ENCODE measurements around the gene MAPK1. TPM values are rescaled to one million over a fixed set of nuclear protein-coding genes. Genes with fewer than 3 reads are reported as not detected.
A peak's percentile ranks its signal among the peaks of the same experiment; 100 is the strongest.

The MAPK1 gene
- total and polyA plus RNA-seq, 11 donors: 8.0 to 140 (median 105) TPM

DNA sequence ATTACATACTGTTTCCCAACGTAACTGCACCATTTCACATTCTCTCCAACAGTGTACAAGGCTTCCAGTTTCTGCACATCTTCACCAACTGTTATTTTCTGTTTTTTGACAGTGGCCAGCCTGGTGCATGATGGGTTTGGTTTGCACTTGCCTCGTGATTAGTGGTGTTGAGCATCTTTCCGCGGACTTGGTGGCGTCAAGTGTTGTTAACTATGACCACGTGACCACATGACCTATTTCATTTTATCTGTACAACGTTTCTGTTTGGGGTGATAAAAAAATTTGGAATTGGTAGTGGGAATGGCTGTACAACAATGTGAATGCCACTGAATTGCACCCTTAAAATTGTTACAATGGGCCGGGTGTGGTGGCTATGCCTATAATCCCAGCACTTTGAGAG is 129.4 kb downstream of the MAPK1 start:
- TF ChIP-seq, protein P1, sequence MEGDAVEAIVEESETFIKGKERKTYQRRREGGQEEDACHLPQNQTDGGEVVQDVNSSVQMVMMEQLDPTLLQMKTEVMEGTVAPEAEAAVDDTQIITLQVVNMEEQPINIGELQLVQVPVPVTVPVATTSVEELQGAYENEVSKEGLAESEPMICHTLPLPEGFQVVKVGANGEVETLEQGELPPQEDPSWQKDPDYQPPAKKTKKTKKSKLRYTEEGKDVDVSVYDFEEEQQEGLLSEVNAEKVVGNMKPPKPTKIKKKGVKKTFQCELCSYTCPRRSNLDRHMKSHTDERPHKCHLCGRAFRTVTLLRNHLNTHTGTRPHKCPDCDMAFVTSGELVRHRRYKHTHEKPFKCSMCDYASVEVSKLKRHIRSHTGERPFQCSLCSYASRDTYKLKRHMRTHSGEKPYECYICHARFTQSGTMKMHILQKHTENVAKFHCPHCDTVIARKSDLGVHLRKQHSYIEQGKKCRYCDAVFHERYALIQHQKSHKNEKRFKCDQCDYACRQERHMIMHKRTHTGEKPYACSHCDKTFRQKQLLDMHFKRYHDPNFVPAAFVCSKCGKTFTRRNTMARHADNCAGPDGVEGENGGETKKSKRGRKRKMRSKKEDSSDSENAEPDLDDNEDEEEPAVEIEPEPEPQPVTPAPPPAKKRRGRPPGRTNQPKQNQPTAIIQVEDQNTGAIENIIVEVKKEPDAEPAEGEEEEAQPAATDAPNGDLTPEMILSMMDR (IDR thresholded peaks at IDR 0.05): no peak
- no peak for TF ChIP-seq POLR2A (IDR thresholded peaks at IDR 0.05)
- ATAC-seq: no peak
- no peak for DNase-seq

GRCh38 chr22:21736948-21737347 is 130.5 kb downstream of the MAPK1 start:
- Histone ChIP-seq H3K36me3 (no peaks in the 10 kb centered on the region), H3K4me3 (no peak overlapping the region), H3K27ac (no peak overlapping the region), H3K4me1 (peaks cover 0 to 18% (median 8%) of the 10 kb centered on the region in 12 donors), H3K27me3 (no peaks in the 10 kb centered on the region), H3K9me3 (no peaks in the 10 kb centered on the region)
- no peak for ATAC-seq
- no peak for DNase-seq
- intact Hi-C loops (cut with DNase I): loop anchor here in 3 of 10 donors (5.0 to 10.0 kb wide), 4 partner anchors 78 to 168 kb away; partner anchors contain the start of gene MAPK1 (in 2 of the 3)
- TF ChIP-seq, protein P1 (IDR thresholded peaks at IDR 0.05): no peak
- no peak for TF ChIP-seq POLR2A (IDR thresholded peaks at IDR 0.05)
- 80 to 95% (median 84%) methylated on average over 9 of the region's 9 CpGs for WGBS, 4 donors

More for the DNA sequence above, 129.4 kb downstream of the MAPK1 start:
- no peaks in the 10 kb centered on the region for H3K9me3 ChIP-seq
- H3K36me3 ChIP-seq: no peaks in the 10 kb centered on the region
- intact Hi-C loops (cut with DNase I): loop anchor here in 3 of 10 donors (5.0 to 10.0 kb wide), 4 partner anchors 77 to 167 kb away; partner anchors contain the start of gene MAPK1 (in 2 of the 3)
- H3K27me3 ChIP-seq: no peaks in the 10 kb centered on the region
- 82 to 87% (median 86%) methylated on average over 8 of the region's 8 CpGs for WGBS, 4 donors
- peaks cover 0 to 18% (median 8%) of the 10 kb centered on the region in 12 donors for H3K4me1 ChIP-seq
- no peak overlapping the region for H3K27ac ChIP-seq
- no peak overlapping the region for H3K4me3 ChIP-seq

DNA sequence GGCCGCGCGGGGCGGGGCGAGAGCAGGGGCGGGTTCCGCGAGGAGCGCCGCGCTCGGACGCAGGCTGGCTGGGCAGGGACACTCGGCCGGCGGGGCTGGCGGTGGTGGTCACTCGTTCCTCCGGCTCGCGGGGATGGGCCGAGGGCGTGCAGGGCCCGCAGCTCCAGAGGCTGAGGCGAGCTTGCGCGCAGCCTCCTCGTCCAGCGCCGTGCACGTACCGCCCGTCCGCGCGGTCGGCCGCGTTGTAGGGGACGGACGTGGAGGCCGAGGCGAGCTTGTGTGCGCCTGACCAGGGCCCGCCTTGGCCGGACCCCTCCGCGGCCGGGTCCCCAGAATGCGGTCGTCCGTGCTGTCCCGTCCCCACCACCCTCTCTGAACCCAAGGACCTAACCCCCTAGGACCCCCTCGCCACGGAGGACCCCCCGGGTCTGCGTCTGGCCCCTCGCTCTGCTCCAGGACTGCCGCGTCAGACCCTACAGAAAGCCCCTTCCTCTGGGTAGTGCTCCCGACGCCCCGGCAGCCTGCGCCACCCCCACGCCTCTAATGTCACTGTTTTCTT is 131.3 kb downstream of the MAPK1 start:
- TF ChIP-seq, protein P1 (IDR thresholded peaks at IDR 0.05): no peak
- no peak for TF ChIP-seq POLR2A (IDR thresholded peaks at IDR 0.05)
- Histone ChIP-seq H3K4me1 (peaks cover 0 to 18% (median 8%) of the 10 kb centered on the region in 12 donors), H3K27me3 (no peaks in the 10 kb centered on the region), H3K4me3 (peak overlapping the region in 11 of 12 donors; percentile 42 to 87 (median 61)), H3K9me3 (no peaks in the 10 kb centered on the region), H3K27ac (peak overlapping the region in 8 of 12 donors; percentile 8 to 87 (median 40)), H3K36me3 (no peaks in the 10 kb centered on the region)
- peak in 1 of 4 donors; percentile 45 for ATAC-seq
- intact Hi-C loops (cut with DNase I): loop anchor here in 3 of 10 donors (5.0 to 10.0 kb wide), 4 partner anchors 79 to 169 kb away; partner anchors contain the start of gene MAPK1 (in 2 of the 3)
- 6 to 41% (median 9%) methylated on average over 12 to 65 of the region's 65 CpGs for WGBS, 4 donors
- DNase-seq: no peak

All from heart left ventricle (tissue), 16 donors.